NCI-H1417 treated with DMSO at 0.1 percent for 48 hours (cell line): ENCODE data around the gene P2RX1.
"Not testable (repeated sequence)": the region's sequence is repeated elsewhere in the genome, so short reads cannot be mapped to it uniquely, and the experiment has no call there.

Experiments used
- DNase-seq: peaks from one replicate; lab custom pipeline; 2025; lab: John Stamatoyannopoulos, UW

The P2RX1 gene

DNA sequence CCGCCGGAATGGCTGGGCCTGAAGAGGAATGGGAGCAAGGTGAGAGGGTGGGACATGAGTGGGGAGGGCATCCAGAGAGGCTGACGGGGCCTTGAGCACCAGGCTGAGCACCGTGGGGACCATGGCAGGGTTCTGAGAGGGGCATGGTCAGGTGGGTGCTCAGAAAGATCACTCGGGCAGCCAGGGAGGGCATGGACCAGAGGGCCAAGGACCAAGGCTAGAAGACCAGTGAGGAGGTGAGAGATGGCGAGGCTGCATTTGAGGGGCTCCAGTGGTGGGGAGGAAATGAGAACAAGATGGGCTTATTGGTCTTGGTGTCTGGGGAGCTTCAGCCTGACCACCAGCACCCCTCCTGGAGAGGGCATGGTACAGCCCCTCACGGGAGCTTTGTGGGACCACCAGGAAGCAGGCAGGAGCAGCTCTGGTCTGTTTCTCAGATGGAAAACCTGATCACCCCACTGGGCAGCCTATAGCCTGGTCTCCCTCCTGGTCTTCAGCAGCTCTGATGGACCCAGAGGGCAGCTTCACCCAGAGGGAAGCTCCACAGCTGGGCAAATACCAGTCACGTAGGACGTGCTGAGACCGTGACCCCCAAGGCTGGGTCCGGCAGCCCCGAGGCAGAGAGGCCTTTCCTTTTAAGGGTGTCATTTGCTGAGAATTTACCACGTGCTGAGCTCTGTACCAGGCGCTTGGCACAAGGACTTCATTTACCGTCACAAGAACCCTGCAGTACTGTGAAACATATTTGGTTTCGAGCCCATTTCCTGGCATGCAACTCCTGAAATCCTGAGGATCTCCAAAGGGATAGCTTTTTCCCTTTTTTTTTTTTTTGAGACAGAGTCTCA is 58.8 kb downstream of the P2RX1 start:
- DNase-seq, result no peak

DNA sequence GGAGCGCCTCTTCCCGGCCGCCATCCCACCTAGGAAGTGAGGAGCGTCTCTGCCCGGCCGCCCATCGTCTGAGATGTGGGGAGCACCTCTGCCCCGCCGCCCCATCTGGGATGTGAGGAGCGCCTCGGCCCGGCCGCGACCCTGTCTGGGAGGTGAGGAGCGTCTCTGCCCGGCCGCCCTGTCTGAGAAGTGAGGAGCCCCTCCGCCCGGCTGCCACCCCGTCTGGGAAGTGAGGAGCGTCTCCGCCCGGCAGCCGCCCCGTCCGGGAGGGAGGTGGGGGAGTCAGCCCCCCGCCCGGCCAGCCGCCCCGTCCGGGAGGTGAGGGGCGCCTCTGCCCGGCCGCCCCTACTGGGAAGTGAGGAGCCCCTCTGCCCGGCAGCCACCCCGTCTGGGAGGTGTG is 62.1 kb downstream of the P2RX1 start:
- DNase-seq, result not testable (repeated sequence)

DNA sequence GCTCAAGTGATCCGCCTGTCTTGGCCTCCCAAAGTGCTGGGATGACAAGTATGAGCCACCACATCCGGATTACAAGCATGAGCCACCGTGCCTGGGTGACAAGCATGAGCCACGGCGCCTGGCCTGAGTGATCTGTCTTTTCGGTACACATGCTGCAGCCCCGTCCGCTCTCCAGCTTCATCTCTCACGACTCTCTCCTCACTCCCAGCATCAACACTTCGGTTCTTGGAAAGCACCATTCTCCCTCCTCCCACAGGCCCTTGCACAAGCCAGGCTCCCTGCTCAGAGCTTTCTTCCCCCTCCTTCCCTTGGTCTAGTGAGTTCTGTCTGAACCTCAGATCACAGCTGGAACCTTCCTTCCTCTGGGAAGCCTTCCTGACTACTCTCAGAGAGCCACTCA is 63.7 kb downstream of the P2RX1 start:
- DNase-seq, result no peak

DNA sequence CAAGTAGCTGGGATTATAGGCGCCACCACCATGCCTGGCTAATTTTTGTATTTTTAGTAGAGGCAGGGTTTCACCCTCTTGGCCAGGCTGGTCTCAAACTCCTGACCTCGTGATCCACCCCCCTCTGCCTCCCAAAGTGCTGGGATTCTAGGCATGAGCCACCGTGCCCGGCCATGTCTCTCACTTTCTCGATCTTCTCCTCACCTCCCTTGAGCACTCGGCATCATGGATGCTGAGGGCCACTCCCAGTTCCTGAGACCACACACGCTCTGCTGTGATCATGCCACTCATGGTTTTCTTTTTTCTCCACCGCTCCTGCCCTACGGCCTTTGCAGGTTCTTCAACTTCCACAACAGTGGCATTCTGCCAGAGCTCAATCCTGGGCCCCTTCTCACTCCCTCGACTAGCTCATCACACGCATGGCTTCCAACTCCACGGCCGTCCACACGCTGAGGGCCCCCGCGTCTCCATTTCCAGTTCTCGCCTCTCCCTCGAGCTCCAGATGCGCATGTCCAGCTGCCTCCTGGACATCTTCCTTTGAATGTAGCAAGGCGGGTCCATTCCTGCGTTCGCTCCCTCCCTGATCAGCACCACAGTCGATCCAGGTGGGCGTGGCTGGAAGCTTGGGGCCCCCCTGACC is 64.7 kb downstream of the P2RX1 start:
- no peak for DNase-seq

DNA sequence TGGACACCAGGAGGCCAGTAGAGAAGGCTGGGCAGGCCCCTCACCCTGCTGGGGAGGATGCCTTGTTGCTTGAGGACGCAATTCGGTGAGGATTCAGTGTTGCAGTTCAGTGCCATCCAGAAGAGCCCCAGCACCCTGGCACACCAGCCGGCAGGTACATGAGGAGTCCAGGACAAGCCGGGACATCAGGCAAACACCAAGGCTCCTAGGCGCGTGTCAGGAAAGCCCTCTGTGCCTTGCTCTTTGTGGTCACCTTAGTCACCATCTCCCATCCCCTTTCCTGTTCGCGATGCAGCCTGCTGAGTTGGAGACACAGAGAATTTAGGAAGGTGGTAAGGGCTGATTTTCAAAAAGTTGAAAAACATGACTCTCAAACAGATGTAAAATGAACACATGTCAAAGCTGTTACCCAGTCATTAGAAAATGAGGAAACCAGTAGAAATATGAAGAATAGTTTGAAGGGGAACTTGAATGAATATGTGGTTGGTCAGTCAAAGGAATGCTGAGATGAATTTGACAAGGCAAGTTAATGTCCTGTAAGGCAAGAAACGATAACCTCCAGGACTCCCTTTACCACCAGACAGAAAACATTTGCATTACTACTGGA is 67.9 kb downstream of the P2RX1 start:
- no peak for DNase-seq

DNA sequence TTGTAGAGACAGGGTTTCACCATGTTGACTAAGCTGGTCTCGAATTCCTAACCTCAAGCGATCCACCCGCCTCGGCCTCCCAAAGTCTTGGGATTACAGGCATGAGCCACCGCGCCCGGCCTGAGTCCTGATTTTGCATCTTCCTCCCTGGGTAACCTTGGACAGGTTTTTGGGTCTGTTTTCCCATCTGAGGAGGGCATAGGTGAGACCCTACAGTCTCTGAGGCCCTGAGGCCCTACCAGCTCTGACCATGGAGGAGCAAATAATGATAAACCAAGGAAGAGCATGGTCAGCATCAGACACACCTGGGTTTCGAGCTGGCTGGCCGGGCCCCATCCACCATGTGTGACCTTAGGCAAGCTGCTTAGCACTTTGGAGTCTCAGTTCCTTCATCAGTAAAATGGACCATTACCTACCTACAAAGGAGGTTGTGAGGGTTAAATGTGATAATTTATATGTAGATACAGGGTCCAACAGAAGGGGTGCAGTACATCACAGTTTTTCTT is 69.0 kb downstream of the P2RX1 start:
- no peak for DNase-seq
